Endothelial cell of umbilical vein (primary cell): ENCODE data around the gene KRT84.

ENCODE experiments used
- EZH2 ChIP-seq: IDR thresholded peaks from 2 replicates; pipeline ENCODE4 v1.6.1; 2012; ENCODE audit warnings: borderline replicate concordance, low read depth, mild to moderate bottlenecking, moderate library complexity, low read length, inconsistent platforms; ENCODE audit not compliant: severe bottlenecking
- FOS ChIP-seq: IDR thresholded peaks from 2 replicates; pipeline ENCODE4 v1.6.1; 2011; ENCODE audit warnings: mild to moderate bottlenecking, low read length, moderate library complexity, borderline replicate concordance; ENCODE audit not compliant: insufficient read depth
- MYC ChIP-seq: IDR thresholded peaks from one replicate; pipeline ENCODE4 v1.6.1; 2011; ENCODE audit warnings: mild to moderate bottlenecking, low read depth, low read length
- POLR2A ChIP-seq: IDR thresholded peaks from 2 replicates; pipeline ENCODE4 v1.6.1; 2012; ENCODE audit warnings: low read depth, mild to moderate bottlenecking, control low read depth, low read length
- POLR2AphosphoS5 ChIP-seq: IDR thresholded peaks from 2 replicates; pipeline ENCODE4 v1.6.1; 2012; ENCODE audit warnings: low read depth, mild to moderate bottlenecking, control low read depth, low read length, moderate library complexity; ENCODE audit not compliant: insufficient read depth
- TF ChIP-seq, protein P1 (sequence below), 2 donors: IDR thresholded peaks; 1 replicate in 1 of 2; 2 replicates in 1 of 2; pipeline ENCODE4 v1.5.1; 2011; ENCODE audit warnings: low read length in 2 of 2, mild to moderate bottlenecking in 2 of 2, moderate library complexity in 2 of 2, control low read depth in 1 of 2, inconsistent platforms in 1 of 2, low read depth in 1 of 2; ENCODE audit not compliant: insufficient read depth in 1 of 2; ENCODE audit errors: extremely low read depth in 1 of 2

DNA sequence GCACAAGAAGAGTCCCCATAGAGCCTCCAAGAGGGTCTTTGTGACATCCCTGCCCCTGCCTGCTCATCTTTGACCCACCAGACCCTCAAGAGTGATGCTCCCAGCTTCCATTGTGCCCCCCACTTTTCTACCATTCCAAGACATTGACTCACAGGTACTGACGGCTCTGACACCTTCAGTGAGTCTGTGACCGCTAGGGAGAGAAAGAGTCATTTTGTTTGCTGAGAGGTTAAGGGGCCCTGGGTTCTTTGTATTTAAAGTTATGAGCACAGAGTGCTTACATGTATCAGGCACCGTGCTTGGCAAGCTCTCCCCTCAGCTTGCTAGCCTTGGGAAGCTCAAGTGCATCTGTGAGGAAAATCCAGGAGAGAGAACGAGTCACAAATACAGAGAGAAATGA, 27.8 kb upstream of the KRT84 start:
- TF ChIP-seq, protein P1, sequence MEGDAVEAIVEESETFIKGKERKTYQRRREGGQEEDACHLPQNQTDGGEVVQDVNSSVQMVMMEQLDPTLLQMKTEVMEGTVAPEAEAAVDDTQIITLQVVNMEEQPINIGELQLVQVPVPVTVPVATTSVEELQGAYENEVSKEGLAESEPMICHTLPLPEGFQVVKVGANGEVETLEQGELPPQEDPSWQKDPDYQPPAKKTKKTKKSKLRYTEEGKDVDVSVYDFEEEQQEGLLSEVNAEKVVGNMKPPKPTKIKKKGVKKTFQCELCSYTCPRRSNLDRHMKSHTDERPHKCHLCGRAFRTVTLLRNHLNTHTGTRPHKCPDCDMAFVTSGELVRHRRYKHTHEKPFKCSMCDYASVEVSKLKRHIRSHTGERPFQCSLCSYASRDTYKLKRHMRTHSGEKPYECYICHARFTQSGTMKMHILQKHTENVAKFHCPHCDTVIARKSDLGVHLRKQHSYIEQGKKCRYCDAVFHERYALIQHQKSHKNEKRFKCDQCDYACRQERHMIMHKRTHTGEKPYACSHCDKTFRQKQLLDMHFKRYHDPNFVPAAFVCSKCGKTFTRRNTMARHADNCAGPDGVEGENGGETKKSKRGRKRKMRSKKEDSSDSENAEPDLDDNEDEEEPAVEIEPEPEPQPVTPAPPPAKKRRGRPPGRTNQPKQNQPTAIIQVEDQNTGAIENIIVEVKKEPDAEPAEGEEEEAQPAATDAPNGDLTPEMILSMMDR (IDR thresholded peaks at IDR 0.05; ENCODE audit: extremely low read depth in 1 of 2, insufficient read depth in 1 of 2, low read depth in 1 of 2, low read length in 2 of 2), result no peak
- TF ChIP-seq POLR2A (no peak), EZH2 (no peak), POLR2AphosphoS5 (no peak), FOS (no peak), MYC (no peak)
